A673 (cell line): ENCODE measurements around the gene ARID3A. TPM values are rescaled to one million over a fixed set of nuclear protein-coding genes. Genes with fewer than 3 reads are reported as not detected.
A peak's percentile ranks its signal among the peaks of the same experiment; 100 is the strongest.

Experiments
- BruUV-seq: library from RNA; stranded (reverse); fragments of 400-500 nt; replicated peaks from 2 replicates; lab custom pipeline; 2021; lab: Mats Ljungman, UMichigan
- CTCF ChIA-PET: fragments of 300-600 bp; sonication (Branson Sonifier 250); formaldehyde crosslinking; loops from one replicate; lab custom pipeline; 2022; ENCODE audit warnings: antibody characterized with exemption; lab: Charles Lee
- POLR2A ChIA-PET: fragments of 300-600 bp; sonication (Branson Sonifier 250); formaldehyde crosslinking; loops from one replicate; lab custom pipeline; 2022; ENCODE audit warnings: antibody characterized with exemption; ENCODE audit not compliant: low non-redundant PET; lab: Charles Lee
- DNase-seq: peaks from one replicate; pipeline ENCODE4 v3.0.0-alpha.2; 2015; ENCODE audit warnings: low spot score
- H3K27ac ChIP-seq: fragments of 200-600 bp; sonication (generic); 2 replicates; pipeline ENCODE4 v1.5.1; 2016; ENCODE audit warnings: mixed run types, low read depth, mild to moderate bottlenecking, mixed read lengths, antibody characterized with exemption, low read length; ENCODE audit not compliant: poor library complexity, severe bottlenecking
- H3K27me3 ChIP-seq: fragments of 200-600 bp; sonication (generic); replicated peaks from 2 replicates; pipeline ENCODE4 v1.6.1; 2017; ENCODE audit warnings: mixed run types, low read depth, mild to moderate bottlenecking, mixed read lengths, antibody characterized with exemption, low read length; ENCODE audit not compliant: insufficient read depth, poor library complexity
- H3K36me3 ChIP-seq: fragments of 200-600 bp; sonication (generic); 2 replicates; pipeline ENCODE4 v1.6.1; 2016; ENCODE audit warnings: mixed run types, mild to moderate bottlenecking, mixed read lengths, antibody characterized with exemption, low read length; ENCODE audit not compliant: insufficient read depth, poor library complexity, severe bottlenecking
- H3K4me1 ChIP-seq: fragments of 200-600 bp; sonication (generic); 2 replicates; pipeline ENCODE4 v1.6.1; 2017; ENCODE audit warnings: mixed run types, mild to moderate bottlenecking, mixed read lengths, antibody characterized with exemption, low read length; ENCODE audit not compliant: insufficient read depth, poor library complexity, severe bottlenecking
- H3K4me3 ChIP-seq: fragments of 200-600 bp; sonication (generic); 2 replicates; pipeline ENCODE4 v1.5.1; 2016; ENCODE audit warnings: low read depth, mixed run types, mild to moderate bottlenecking, mixed read lengths, low read length; ENCODE audit not compliant: poor library complexity, severe bottlenecking
- H3K9me3 ChIP-seq: fragments of 200-600 bp; sonication (generic); 2 replicates; pipeline ENCODE4 v1.6.1; 2016; ENCODE audit warnings: mixed run types, low read depth, mild to moderate bottlenecking, mixed read lengths, antibody characterized with exemption, low read length; ENCODE audit not compliant: poor library complexity, severe bottlenecking
- EZH2 ChIP-seq: fragments of 200-600 bp; sonication (generic); IDR thresholded peaks from 2 replicates; pipeline ENCODE4 v1.6.1; 2017; ENCODE audit warnings: borderline replicate concordance, low read depth, mild to moderate bottlenecking, mixed read lengths, antibody characterized with exemption, low read length; ENCODE audit not compliant: poor library complexity, severe bottlenecking
- intact Hi-C: fragments of 100-400 bp; cut with micrococcal nuclease; formaldehyde crosslinking; loops from one replicate; pipeline ENCODE4 v1.10.0; 2022; ENCODE audit not compliant: unreplicated experiment
- total RNA-seq: library from RNA; stranded (reverse); gene quantifications from 2 replicates; pipeline ENCODE4 v1.2.3, GENCODE V29; 2021
- TF ChIP-seq, protein P1 (sequence below): fragments of 300-800, 200-600 bp; sonication (generic); conservative IDR thresholded peaks from 2 replicates; pipeline ENCODE4 v1.5.1; 2017; ENCODE audit warnings: low read depth, mild to moderate bottlenecking, antibody characterized with exemption, low read length, moderate library complexity, mixed read lengths

The ARID3A gene
- total RNA-seq, 1 experiment from 2014 or later = 19.6 TPM

- H3K27ac ChIP-seq = no peak overlapping the region
- H3K27me3 ChIP-seq = no peaks in the 10 kb centered on the region
- CTCF ChIA-PET = interaction anchor here (0.6 kb wide), 1 partner anchor 106 kb away, joined by 3 read pairs; no protein-coding TSS in a partner anchor
- intact Hi-C loops = no loop called here
- DNase-seq = no peak
- peaks cover 24% of the 10 kb centered on the region for H3K36me3 ChIP-seq
- no peaks in the 10 kb centered on the region for H3K9me3 ChIP-seq
- no peak overlapping the region for H3K4me3 ChIP-seq
- POLR2A ChIA-PET = no interaction called here
- peaks cover 16% of the 10 kb centered on the region for H3K4me1 ChIP-seq
- no TSS peak for BruUV-seq
- TF ChIP-seq, protein P1, sequence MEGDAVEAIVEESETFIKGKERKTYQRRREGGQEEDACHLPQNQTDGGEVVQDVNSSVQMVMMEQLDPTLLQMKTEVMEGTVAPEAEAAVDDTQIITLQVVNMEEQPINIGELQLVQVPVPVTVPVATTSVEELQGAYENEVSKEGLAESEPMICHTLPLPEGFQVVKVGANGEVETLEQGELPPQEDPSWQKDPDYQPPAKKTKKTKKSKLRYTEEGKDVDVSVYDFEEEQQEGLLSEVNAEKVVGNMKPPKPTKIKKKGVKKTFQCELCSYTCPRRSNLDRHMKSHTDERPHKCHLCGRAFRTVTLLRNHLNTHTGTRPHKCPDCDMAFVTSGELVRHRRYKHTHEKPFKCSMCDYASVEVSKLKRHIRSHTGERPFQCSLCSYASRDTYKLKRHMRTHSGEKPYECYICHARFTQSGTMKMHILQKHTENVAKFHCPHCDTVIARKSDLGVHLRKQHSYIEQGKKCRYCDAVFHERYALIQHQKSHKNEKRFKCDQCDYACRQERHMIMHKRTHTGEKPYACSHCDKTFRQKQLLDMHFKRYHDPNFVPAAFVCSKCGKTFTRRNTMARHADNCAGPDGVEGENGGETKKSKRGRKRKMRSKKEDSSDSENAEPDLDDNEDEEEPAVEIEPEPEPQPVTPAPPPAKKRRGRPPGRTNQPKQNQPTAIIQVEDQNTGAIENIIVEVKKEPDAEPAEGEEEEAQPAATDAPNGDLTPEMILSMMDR = no peak
- TF ChIP-seq EZH2 = no peak
These were observed 81.0 kb downstream of the ARID3A start for GRCh38 chr19:1006711-1007398.

- Histone ChIP-seq H3K36me3 (peaks cover 32% of the 10 kb centered on the region), H3K4me1 (peaks cover 16% of the 10 kb centered on the region), H3K9me3 (no peaks in the 10 kb centered on the region), H3K27me3 (no peaks in the 10 kb centered on the region), H3K27ac (no peak overlapping the region), H3K4me3 (no peak overlapping the region)
- TF ChIP-seq, protein P1 = no peak
- TF ChIP-seq EZH2 = no peak
- intact Hi-C loops = no loop called here
- ChIA-PET CTCF (interaction anchor here (0.6 kb wide), 1 partner anchor 107 kb away, joined by 3 read pairs; no protein-coding TSS in a partner anchor), POLR2A (no interaction called here)
- no TSS peak for BruUV-seq
- DNase-seq = no peak
These were observed 81.8 kb downstream of the ARID3A start for GRCh38 chr19:1007399-1008251.

- no peak for DNase-seq
- no peaks in the 10 kb centered on the region for H3K9me3 ChIP-seq
- intact Hi-C loops = no loop called here
- no TSS peak for BruUV-seq
- TF ChIP-seq, protein P1 = no peak
- no peak for TF ChIP-seq EZH2
- no peaks in the 10 kb centered on the region for H3K27me3 ChIP-seq
- ChIA-PET CTCF (no interaction called here), POLR2A (no interaction called here)
- H3K4me1 ChIP-seq = peaks cover 16% of the 10 kb centered on the region
- no peak overlapping the region for H3K4me3 ChIP-seq
- H3K27ac ChIP-seq = peak overlapping the region; percentile 49
- peaks cover 37% of the 10 kb centered on the region for H3K36me3 ChIP-seq
These were observed 82.6 kb downstream of the ARID3A start for GRCh38 chr19:1008268-1009040.
